ENCODE results near the gene CAVIN2. TPM values are rescaled to one million over a fixed set of nuclear protein-coding genes. Genes with fewer than 3 reads are reported as not detected.

The CAVIN2 gene
- total and polyA plus RNA-seq, 8 donors, result 73.6 to 129 (median 104) TPM

DNA sequence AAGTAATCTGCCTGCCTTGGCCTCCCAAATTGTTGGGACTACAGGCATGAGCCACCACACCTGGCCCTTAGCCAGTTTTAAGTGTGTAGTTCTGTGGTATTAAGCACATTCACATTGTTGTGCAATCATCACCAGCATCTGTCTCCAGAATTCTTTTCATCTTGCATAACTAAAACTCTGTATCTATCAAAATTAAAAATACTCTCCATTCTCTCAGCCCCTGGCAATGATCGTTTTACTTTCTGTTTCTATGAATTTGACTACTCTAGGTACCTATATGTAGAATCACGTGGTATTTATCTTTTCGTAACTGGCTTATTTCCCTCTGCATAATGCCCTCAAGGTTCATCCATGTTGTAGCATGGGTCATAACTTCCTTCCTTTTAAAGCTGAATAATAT is 45.5 kb upstream of the CAVIN2 start:
- Histone ChIP-seq H3K36me3 (no peaks in the 10 kb centered on the region), H3K9me3 (no peaks in the 10 kb centered on the region), H3K27me3 (no peaks in the 10 kb centered on the region), H3K4me1 (no peaks in the 10 kb centered on the region), H3K4me3 (no peak overlapping the region), H3K27ac (no peak overlapping the region)
- intact Hi-C loops (cut with DNase I), result no loop called here
- ATAC-seq, result no peak
- TF ChIP-seq, protein P1, sequence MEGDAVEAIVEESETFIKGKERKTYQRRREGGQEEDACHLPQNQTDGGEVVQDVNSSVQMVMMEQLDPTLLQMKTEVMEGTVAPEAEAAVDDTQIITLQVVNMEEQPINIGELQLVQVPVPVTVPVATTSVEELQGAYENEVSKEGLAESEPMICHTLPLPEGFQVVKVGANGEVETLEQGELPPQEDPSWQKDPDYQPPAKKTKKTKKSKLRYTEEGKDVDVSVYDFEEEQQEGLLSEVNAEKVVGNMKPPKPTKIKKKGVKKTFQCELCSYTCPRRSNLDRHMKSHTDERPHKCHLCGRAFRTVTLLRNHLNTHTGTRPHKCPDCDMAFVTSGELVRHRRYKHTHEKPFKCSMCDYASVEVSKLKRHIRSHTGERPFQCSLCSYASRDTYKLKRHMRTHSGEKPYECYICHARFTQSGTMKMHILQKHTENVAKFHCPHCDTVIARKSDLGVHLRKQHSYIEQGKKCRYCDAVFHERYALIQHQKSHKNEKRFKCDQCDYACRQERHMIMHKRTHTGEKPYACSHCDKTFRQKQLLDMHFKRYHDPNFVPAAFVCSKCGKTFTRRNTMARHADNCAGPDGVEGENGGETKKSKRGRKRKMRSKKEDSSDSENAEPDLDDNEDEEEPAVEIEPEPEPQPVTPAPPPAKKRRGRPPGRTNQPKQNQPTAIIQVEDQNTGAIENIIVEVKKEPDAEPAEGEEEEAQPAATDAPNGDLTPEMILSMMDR (IDR thresholded peaks at IDR 0.05), result no peak
- no peak for DNase-seq

DNA sequence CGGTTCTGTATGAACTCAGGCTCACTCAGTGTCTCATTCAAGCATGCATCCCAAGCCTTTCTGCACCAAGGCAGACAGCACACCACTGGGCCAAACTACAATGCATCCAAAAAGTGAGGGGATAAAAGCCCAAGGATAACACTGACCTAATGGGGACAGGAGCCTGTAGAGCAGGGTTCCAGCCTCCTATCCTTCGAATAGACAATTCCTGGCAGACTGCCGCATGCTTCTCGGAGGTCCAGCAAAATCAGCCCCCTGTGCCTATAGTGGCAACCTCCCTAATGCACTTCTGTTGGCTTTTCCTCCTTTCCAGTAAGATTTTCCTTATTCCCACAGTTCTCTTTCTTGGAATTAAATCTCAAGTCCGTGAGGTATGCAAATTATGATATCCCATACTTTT is 44.8 kb upstream of the CAVIN2 start:
- no peak for DNase-seq
- no peak overlapping the region for H3K27ac ChIP-seq
- TF ChIP-seq, protein P1 (IDR thresholded peaks at IDR 0.05), result no peak
- intact Hi-C loops (cut with DNase I), result no loop called here
- no peaks in the 10 kb centered on the region for H3K36me3 ChIP-seq
- H3K9me3 ChIP-seq, result no peaks in the 10 kb centered on the region
- no peaks in the 10 kb centered on the region for H3K27me3 ChIP-seq
- no peaks in the 10 kb centered on the region for H3K4me1 ChIP-seq
- H3K4me3 ChIP-seq, result no peak overlapping the region
- no peak for ATAC-seq

- ATAC-seq (no peak), DNase-seq (no peak)
- Histone ChIP-seq H3K9me3 (no peaks in the 10 kb centered on the region), H3K4me3 (no peak overlapping the region), H3K27ac (no peak overlapping the region), H3K36me3 (no peaks in the 10 kb centered on the region), H3K27me3 (no peaks in the 10 kb centered on the region), H3K4me1 (no peaks in the 10 kb centered on the region)
- intact Hi-C loops (cut with DNase I), result no loop called here
- TF ChIP-seq, protein P1 (IDR thresholded peaks at IDR 0.05), result no peak
Observed at GRCh38 chr2:191889931-191890330, 43.0 kb upstream of the CAVIN2 start.

DNA sequence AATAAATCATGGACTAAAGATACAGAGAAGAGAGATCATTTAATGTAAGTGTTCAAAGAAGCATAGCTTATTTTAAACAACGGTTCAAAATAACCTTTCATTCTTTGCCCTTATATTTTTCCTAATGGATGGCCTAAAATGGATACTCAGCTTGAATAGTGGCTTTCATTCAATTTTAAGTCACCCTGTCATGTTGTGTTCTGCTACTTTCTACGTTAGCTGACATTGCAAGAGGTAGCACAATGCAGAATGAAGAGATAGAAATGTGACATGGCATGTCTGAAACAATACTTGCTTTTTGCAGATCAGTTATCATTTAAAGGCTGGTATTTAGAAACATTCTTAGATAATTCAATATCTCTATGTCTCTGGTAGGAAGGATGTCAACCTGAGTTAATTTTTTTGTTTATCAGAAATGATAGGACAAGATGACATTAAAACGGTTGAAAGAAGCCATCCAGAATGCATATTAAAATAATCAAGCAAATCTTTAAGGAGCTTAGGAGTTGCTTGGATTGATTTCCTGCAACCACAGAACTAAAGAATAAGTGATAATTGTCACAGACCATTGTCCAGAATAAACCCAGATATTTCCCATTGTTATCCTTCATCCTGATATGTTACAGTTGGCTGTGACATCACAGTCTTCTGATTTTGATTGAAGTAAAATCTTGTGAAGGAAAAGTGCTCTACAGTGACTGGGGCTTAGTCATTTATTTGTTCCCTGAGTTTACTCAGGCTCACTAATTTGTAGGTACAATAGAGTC is 41.7 kb upstream of the CAVIN2 start:
- Histone ChIP-seq H3K4me1 (no peaks in the 10 kb centered on the region), H3K9me3 (no peaks in the 10 kb centered on the region), H3K36me3 (no peaks in the 10 kb centered on the region), H3K4me3 (no peak overlapping the region), H3K27me3 (no peaks in the 10 kb centered on the region), H3K27ac (no peak overlapping the region)
- DNase-seq (no peak), ATAC-seq (no peak)
- TF ChIP-seq, protein P1 (IDR thresholded peaks at IDR 0.05), result no peak
- intact Hi-C loops (cut with DNase I), result no loop called here

DNA sequence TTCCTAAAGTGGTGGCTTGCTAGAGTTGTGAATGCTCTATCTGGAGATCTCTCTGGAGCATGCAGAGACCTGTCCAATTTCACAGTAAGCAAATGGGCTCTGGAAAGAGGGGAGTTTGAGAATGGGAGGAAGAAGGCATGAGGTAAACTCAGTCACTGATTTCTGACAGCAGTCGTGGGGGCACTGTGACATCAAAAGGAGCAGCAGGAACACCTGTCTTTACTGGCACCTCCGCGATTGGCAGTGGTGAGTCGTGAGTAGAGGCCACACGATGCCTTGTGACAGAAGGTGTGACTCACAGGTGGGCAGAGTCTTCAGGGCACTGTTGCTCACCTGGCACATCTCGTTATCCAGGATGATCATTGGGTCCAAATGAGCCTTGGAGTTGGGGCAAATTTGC is 38.8 kb upstream of the CAVIN2 start:
- Histone ChIP-seq H3K4me3 (no peak overlapping the region), H3K27ac (no peak overlapping the region), H3K36me3 (no peaks in the 10 kb centered on the region), H3K4me1 (no peaks in the 10 kb centered on the region), H3K9me3 (peaks cover 0 to 7% of the 10 kb centered on the region in 2 donors), H3K27me3 (no peaks in the 10 kb centered on the region)
- intact Hi-C loops (cut with DNase I), result no loop called here
- ATAC-seq (no peak), DNase-seq (no peak)
- TF ChIP-seq, protein P1 (IDR thresholded peaks at IDR 0.05), result no peak

All from left lung (tissue), 10 donors.